ENCODE measurements around the gene ARNT2.
"Not testable (repeated sequence)": the region's sequence is repeated elsewhere in the genome, so short reads cannot be mapped to it uniquely, and the experiment has no call there.

Gene ARNT2

GRCh38 chr15:80643431-80643951 is 239.3 kb downstream of the ARNT2 start:
- no peak overlapping the region for H3K4me3 ChIP-seq (ENCODE audit: low read depth, low read length)

GRCh38 chr15:80645494-80646065 is 241.4 kb downstream of the ARNT2 start:
- no peak overlapping the region for H3K4me3 ChIP-seq (ENCODE audit: low read depth, low read length)

GRCh38 chr15:80647424-80647823 is 243.2 kb downstream of the ARNT2 start:
- H3K4me3 ChIP-seq (ENCODE audit: low read depth, low read length) = not testable (repeated sequence)
